T-cell (primary cell): ENCODE measurements around the gene TAT. TPM values are rescaled to one million over a fixed set of nuclear protein-coding genes. Genes with fewer than 3 reads are reported as not detected.
"Not testable (repeated sequence)": the region's sequence is repeated elsewhere in the genome, so short reads cannot be mapped to it uniquely, and the experiment has no call there.

Source experiments
- ATAC-seq, 4 experiments: fragments of 200-7000 bp in 3 of 4; fragments of 150-1000 bp in 1 of 4; cut with Tn5 transposase; replicated peaks in 1 of 4; 1 replicate in 3 of 4; 2 replicates in 1 of 4; pipeline ENCODE4 v1.10.0; 2021; ENCODE audit warnings: moderate library complexity in 3 of 4, mild to moderate bottlenecking in 2 of 4, moderate number of reproducible peaks in 1 of 4
- CTCF ChIA-PET, 2 donors: fragments of 300-600 bp; sonication (Branson Sonifier 250); formaldehyde crosslinking; loops; one replicate each; lab custom pipeline; 2022; ENCODE audit warnings: antibody characterized with exemption in 2 of 2; lab: Charles Lee
- POLR2A ChIA-PET, 2 donors: fragments of 300-600 bp; sonication (Branson Sonifier 250); formaldehyde crosslinking; loops; one replicate each; lab custom pipeline; 2022; ENCODE audit warnings: antibody characterized with exemption in 2 of 2; lab: Charles Lee
- DNase-seq, 35 experiments: peaks; one replicate each; pipeline versions ENCODE4 v3.0.0 to v3.0.0-alpha.2; 2013 to 2023
- H3K27ac ChIP-seq: one replicate; pipeline ENCODE4 v1.5.1; 2013; ENCODE audit warnings: low read length
- H3K27me3 ChIP-seq, 2 experiments: replicated peaks in 1 of 2; 1 replicate in 1 of 2; 2 replicates in 1 of 2; pipeline versions ENCODE4 v1.6.1 to v1.7.0; 2013; ENCODE audit warnings: low read length in 1 of 2, mixed read lengths in 1 of 2; ENCODE audit not compliant: control insufficient read depth in 2 of 2, insufficient read depth in 2 of 2; ENCODE audit errors: extremely low read depth in 1 of 2
- H3K36me3 ChIP-seq, 2 donors: 1 replicate in 1 of 2; 2 replicates in 1 of 2; pipeline versions ENCODE4 v1.6.1 to v1.7.0; 2013; ENCODE audit warnings: low read length in 1 of 2; ENCODE audit not compliant: control insufficient read depth in 2 of 2, insufficient read depth in 1 of 2; ENCODE audit errors: extremely low read depth in 1 of 2
- H3K4me1 ChIP-seq, 2 experiments: 1 replicate in 1 of 2; 2 replicates in 1 of 2; pipeline versions ENCODE4 v1.6.1 to v1.7.0; 2013; ENCODE audit warnings: low read length in 2 of 2, mixed read lengths in 1 of 2; ENCODE audit not compliant: insufficient read depth in 2 of 2, control insufficient read depth in 1 of 2; ENCODE audit errors: extremely low read depth in 1 of 2
- H3K4me3 ChIP-seq, 2 donors: 1 replicate in 1 of 2; 2 replicates in 1 of 2; pipeline versions ENCODE4 v1.5.1 to v1.7.0; 2013; ENCODE audit warnings: mild to moderate bottlenecking in 2 of 2, low read length in 1 of 2, moderate library complexity in 1 of 2; ENCODE audit not compliant: control insufficient read depth in 1 of 2; ENCODE audit errors: extremely low read depth in 1 of 2
- H3K9me3 ChIP-seq: 2 replicates; pipeline ENCODE4 v1.7.0; 2013
- H3K27ac Mint-ChIP-seq, 2 donors: one replicate each; pipeline ENCODE4 v1.8.0; 2020 to 2021; ENCODE audit warnings: mild to moderate bottlenecking in 2 of 2, mixed read lengths in 2 of 2
- H3K27me3 Mint-ChIP-seq, 2 donors: one replicate each; pipeline ENCODE4 v1.8.0; 2021 to 2022; ENCODE audit warnings: mixed read lengths in 2 of 2
- H3K36me3 Mint-ChIP-seq: one replicate; pipeline ENCODE4 v1.8.0; 2021; ENCODE audit warnings: mixed read lengths
- H3K4me1 Mint-ChIP-seq, 3 donors: one replicate each; pipeline ENCODE4 v1.8.0; 2020 to 2022; ENCODE audit warnings: mixed read lengths in 3 of 3, mild to moderate bottlenecking in 1 of 3
- H3K4me3 Mint-ChIP-seq, 3 donors: one replicate each; pipeline ENCODE4 v1.8.0; 2020 to 2022; ENCODE audit warnings: mild to moderate bottlenecking in 3 of 3, mixed read lengths in 3 of 3, moderate library complexity in 3 of 3
- H3K9me3 Mint-ChIP-seq, 3 donors: one replicate each; pipeline ENCODE4 v1.8.0; 2020 to 2022; ENCODE audit warnings: mixed read lengths in 3 of 3
- WGBS: methylation state at CpG from one replicate; pipeline ENCODE4 v1.1.5; 2013; ENCODE audit warnings: missing lambda C conversion rate; ENCODE audit not compliant: insufficient coverage; 5-methylcytosine and 5-hydroxymethylcytosine counted together
- total RNA-seq, 35 experiments: library from RNA in 6 of 35; stranded (reverse) in 6 of 35; fragments of 120-200 nt in 1 of 35; gene quantifications; one replicate each; pipeline versions ENCODE4 v1.2.1 to v1.2.4 and lab custom pipeline; 2013 to 2026

The TAT gene
- total RNA-seq, 5 donors from 2014 or later (not counting 1 experiment from before 2014, with no cell fraction given) = 0.49 to 1.1 (median 0.66) TPM; not detected in 2

DNA sequence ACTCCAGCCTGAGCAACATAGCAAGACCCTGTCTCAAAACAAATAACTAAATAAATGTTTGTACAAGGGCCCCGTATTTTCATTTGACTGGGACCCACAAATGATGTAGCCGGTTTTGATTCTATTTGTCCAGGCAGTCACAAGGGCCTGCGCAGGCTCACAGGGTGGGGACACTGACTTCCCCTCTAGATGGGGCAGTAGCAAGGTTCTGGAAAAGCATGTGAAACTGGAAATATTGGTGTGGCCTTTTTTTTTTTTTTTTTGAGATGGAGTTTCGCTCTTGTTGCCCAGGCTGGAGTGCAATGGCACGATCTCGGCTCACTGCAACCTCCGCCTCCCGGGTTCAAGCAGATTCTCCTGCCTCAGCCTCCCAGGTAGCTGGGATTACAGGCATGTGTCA is 38.1 kb upstream of the TAT start:
- H3K27ac Mint-ChIP-seq, H3K4me3 Mint-ChIP-seq, POLR2A ChIA-PET, H3K36me3 ChIP-seq, H3K9me3 ChIP-seq, CTCF ChIA-PET, H3K36me3 Mint-ChIP-seq, H3K4me1 Mint-ChIP-seq, H3K9me3 Mint-ChIP-seq, ATAC-seq, DNase-seq, H3K27ac ChIP-seq, H3K4me1 ChIP-seq, H3K4me3 ChIP-seq: not testable (repeated sequence)
- WGBS = 96% methylated on average over 5 of the region's 8 CpGs
- peaks cover 0 to 26% of the 10 kb centered on the region in 2 experiments for H3K27me3 ChIP-seq
- peaks cover 30 to 37% of the 10 kb centered on the region in 2 donors for H3K27me3 Mint-ChIP-seq

DNA sequence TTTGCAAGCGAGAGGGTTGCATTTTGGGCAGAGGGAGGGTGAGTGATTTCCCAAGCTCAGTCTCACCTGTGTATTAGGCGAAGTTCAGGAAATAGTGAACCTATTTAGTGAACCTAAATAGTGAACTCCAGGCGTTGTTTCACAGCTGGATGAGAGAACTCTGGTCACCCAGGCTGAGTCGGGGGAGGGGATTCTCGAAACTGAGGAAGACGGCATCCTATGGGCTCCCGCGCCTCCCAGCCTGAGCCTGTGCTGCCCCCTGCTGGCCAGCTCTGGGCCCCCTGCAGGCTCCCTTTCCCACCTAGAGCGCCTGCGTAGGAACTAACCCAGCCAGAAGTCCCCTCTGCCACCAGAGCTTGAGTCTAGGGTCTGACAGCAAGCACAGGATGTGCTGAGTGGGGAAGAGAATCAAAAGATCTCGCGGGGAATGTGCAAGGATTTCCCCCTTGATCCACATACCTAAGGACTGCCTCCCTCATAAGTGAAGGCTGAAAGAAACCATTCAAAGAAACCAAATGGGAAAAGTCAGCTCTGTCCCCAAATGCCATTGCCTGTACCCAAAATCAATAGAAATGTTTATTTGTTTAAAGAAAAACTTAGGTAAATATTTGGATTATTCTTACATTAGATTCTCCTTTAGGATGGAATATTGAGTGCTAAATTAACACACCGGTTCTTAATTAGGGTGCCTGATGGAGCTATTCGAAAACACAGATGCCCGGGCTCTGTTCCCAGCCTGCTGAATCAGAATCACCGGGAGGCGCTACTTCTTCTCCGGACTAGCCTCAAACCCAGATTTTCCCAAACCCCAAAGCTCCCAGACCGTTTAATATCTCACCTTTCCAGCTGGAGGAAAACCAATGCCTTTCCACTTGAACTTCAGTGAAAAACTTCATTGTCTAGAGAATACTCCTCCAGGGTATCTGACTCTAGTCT is 34.3 kb upstream of the TAT start:
- no peak overlapping the region for H3K4me3 ChIP-seq
- DNase-seq = peak; percentile 38 to 84 (median 68)
- H3K9me3 ChIP-seq = no peaks in the 10 kb centered on the region
- peaks cover 0 to 5% of the 10 kb centered on the region in 2 experiments for H3K4me1 ChIP-seq
- ChIA-PET CTCF (interaction anchor here (0.5 to 2.5 kb wide), 22 partner anchors 15 to 350 kb away, joined by 3 to 42 read pairs (median 4); partner anchors contain the start of gene MARVELD3 (in 1 of the 2)), POLR2A (interaction anchor here in 1 of 2 donors (0.6 kb wide), 1 partner anchor 105 kb away, joined by 3 read pairs; no protein-coding TSS in a partner anchor)
- peaks cover 0 to 5% (median 3%) of the 10 kb centered on the region in 3 donors for H3K4me1 Mint-ChIP-seq
- no peak overlapping the region for H3K27ac ChIP-seq
- no peaks in the 10 kb centered on the region for H3K36me3 ChIP-seq
- H3K27me3 Mint-ChIP-seq = peaks cover 22 to 32% of the 10 kb centered on the region in 2 donors
- peak; percentile 83 to 99 (median 90) for ATAC-seq
- H3K27ac Mint-ChIP-seq = no peak overlapping the region
- no peaks in the 10 kb centered on the region for H3K36me3 Mint-ChIP-seq
- no peak overlapping the region for H3K4me3 Mint-ChIP-seq
- H3K27me3 ChIP-seq = peaks cover 0 to 23% of the 10 kb centered on the region in 2 experiments
- WGBS = 14% methylated on average over 4 of the region's 19 CpGs
- H3K9me3 Mint-ChIP-seq = no peaks in the 10 kb centered on the region

DNA sequence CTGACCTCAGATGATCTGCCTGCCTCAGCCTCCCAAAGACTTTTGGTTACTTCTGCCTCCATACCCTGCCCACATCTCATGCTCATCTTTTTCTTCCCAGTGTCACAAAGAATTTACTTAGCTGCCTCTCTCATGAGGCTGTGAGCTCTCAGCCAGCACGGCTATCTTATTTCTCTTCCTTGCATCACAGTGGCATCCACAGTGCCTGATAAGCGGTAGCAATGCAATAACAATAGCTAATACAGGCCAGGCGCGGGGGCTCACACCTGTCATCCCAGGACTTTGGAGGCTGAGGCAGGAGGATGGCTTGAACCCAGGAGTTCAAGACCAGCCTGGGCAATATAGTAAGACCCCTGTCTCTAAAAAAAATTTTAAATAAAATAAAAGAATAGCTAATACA is 33.6 kb upstream of the TAT start:
- no peak overlapping the region for H3K4me3 Mint-ChIP-seq
- H3K36me3 Mint-ChIP-seq = no peaks in the 10 kb centered on the region
- CTCF ChIA-PET = interaction anchor here (0.5 to 2.5 kb wide), 16 partner anchors 16 to 351 kb away, joined by 3 to 42 read pairs (median 4); partner anchors contain the start of gene MARVELD3 (in 1 of the 2)
- no peaks in the 10 kb centered on the region for H3K36me3 ChIP-seq
- no peak overlapping the region for H3K27ac Mint-ChIP-seq
- H3K4me3 ChIP-seq = no peak overlapping the region
- H3K27me3 Mint-ChIP-seq = peaks cover 17 to 27% of the 10 kb centered on the region in 2 donors
- POLR2A ChIA-PET = no interaction called here
- peaks cover 0 to 5% (median 3%) of the 10 kb centered on the region in 3 donors for H3K4me1 Mint-ChIP-seq
- peaks cover 0 to 5% of the 10 kb centered on the region in 2 experiments for H3K4me1 ChIP-seq
- H3K27me3 ChIP-seq = peaks cover 0 to 17% of the 10 kb centered on the region in 2 experiments
- 83% methylated on average over 2 of the region's 4 CpGs for WGBS
- no peak for ATAC-seq
- H3K9me3 ChIP-seq = no peaks in the 10 kb centered on the region
- H3K27ac ChIP-seq = no peak overlapping the region
- no peak for DNase-seq
- H3K9me3 Mint-ChIP-seq = no peaks in the 10 kb centered on the region

DNA sequence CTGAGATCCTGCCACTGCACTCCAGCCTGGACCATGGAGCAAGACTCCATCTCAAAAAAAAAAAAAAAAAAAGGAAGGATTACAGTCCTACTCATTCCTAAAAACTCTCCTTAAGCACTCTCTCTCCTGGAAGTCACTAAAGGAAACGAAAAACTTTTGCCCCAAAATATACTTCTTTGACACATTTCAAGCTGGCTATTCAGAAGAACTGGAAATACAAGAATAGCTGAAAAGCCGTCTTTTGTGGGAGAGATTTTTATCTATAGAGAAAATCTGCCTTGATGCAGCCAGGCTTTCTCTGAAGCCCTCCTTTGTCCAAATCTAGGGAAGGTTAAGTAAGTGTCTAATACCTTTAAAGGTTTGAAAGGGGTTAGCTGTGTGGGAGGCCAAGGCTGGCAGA is 32.2 kb upstream of the TAT start:
- POLR2A ChIA-PET = no interaction called here
- no peak overlapping the region for H3K27ac Mint-ChIP-seq
- CTCF ChIA-PET = interaction anchor here (0.6 to 1.0 kb wide), 7 partner anchors 25 to 1738 kb away, joined by 3 to 9 read pairs (median 4); no protein-coding TSS in a partner anchor
- H3K4me1 Mint-ChIP-seq = peaks cover 0 to 5% (median 3%) of the 10 kb centered on the region in 3 donors
- H3K4me3 Mint-ChIP-seq = no peak overlapping the region
- peaks cover 0 to 9% of the 10 kb centered on the region in 2 experiments for H3K27me3 ChIP-seq
- H3K4me1 ChIP-seq = peaks cover 0 to 5% of the 10 kb centered on the region in 2 experiments
- H3K36me3 Mint-ChIP-seq = no peaks in the 10 kb centered on the region
- H3K9me3 Mint-ChIP-seq = no peaks in the 10 kb centered on the region
- peaks cover 11 to 20% of the 10 kb centered on the region in 2 donors for H3K27me3 Mint-ChIP-seq
- no peaks in the 10 kb centered on the region for H3K36me3 ChIP-seq
- no peak for ATAC-seq
- no peaks in the 10 kb centered on the region for H3K9me3 ChIP-seq
- DNase-seq = no peak
- WGBS = no CpG with 5 or more reads among the region's 2 CpGs
- no peak overlapping the region for H3K4me3 ChIP-seq
- H3K27ac ChIP-seq = no peak overlapping the region

DNA sequence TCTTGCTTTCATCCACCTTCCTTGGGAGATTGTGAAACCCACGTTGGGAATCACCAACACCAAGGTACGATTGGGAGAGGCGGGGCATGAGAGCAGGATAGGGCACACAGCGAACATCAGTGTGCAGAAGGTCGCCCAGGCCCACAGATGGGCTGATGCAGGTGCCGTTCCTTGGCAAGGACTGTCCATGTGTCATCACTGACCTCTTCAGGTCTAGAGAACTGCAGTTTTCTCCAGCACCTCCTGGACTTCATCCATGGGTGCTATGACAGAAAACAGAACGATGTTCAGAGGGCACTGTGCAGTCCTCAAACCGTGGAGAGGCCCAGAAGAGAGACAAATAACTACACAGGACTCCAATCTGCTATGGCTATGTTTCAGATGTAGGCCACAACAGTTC is 23.9 kb upstream of the TAT start:
- peaks cover 7 to 16% of the 10 kb centered on the region in 2 donors for H3K27me3 Mint-ChIP-seq
- H3K36me3 Mint-ChIP-seq = no peaks in the 10 kb centered on the region
- ChIA-PET POLR2A (no interaction called here), CTCF (no interaction called here)
- H3K4me3 ChIP-seq = no peak overlapping the region
- no peaks in the 10 kb centered on the region for H3K9me3 Mint-ChIP-seq
- H3K9me3 ChIP-seq = no peaks in the 10 kb centered on the region
- H3K27ac ChIP-seq = no peak overlapping the region
- H3K36me3 ChIP-seq = no peaks in the 10 kb centered on the region
- H3K27me3 ChIP-seq = peaks cover 0 to 7% of the 10 kb centered on the region in 2 experiments
- WGBS = 76% methylated on average over 6 of the region's 8 CpGs
- ATAC-seq = no peak
- H3K4me1 ChIP-seq = no peaks in the 10 kb centered on the region
- DNase-seq = no peak
- no peaks in the 10 kb centered on the region for H3K4me1 Mint-ChIP-seq
- H3K4me3 Mint-ChIP-seq = no peak overlapping the region
- no peak overlapping the region for H3K27ac Mint-ChIP-seq

DNA sequence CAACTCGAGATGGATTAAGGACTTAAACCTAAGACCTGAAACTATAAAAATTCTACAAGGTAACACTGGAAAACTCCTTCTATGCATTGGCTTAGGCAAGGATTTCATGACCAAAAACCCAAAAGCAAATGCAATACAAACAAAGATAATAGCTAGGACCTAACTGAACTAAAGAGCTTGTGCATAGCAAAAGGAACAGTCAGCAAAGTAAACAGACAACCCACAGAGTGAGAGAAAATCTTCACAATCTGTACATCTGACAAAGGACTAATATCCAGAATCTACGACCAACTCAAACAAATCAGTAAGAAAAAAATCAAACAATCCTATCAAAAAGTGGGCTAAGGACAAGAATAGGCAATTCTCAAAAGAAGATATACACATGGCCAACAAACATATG is 21.5 kb upstream of the TAT start:
- WGBS = 86% methylated on average over 1 of the region's 2 CpGs
- H3K36me3 ChIP-seq, H3K9me3 Mint-ChIP-seq, H3K4me1 ChIP-seq, H3K27ac ChIP-seq, H3K27ac Mint-ChIP-seq, CTCF ChIA-PET, H3K4me1 Mint-ChIP-seq, H3K27me3 ChIP-seq, H3K4me3 Mint-ChIP-seq, ATAC-seq, H3K9me3 ChIP-seq, H3K4me3 ChIP-seq, POLR2A ChIA-PET, DNase-seq, H3K36me3 Mint-ChIP-seq: not testable (repeated sequence)
- peaks cover 10 to 32% of the 10 kb centered on the region in 2 donors for H3K27me3 Mint-ChIP-seq
